ENCODE results near the gene SEPTIN10.
"Not testable (repeated sequence)": the region's sequence is repeated elsewhere in the genome, so short reads cannot be mapped to it uniquely, and the experiment has no call there.

Gene SEPTIN10

DNA sequence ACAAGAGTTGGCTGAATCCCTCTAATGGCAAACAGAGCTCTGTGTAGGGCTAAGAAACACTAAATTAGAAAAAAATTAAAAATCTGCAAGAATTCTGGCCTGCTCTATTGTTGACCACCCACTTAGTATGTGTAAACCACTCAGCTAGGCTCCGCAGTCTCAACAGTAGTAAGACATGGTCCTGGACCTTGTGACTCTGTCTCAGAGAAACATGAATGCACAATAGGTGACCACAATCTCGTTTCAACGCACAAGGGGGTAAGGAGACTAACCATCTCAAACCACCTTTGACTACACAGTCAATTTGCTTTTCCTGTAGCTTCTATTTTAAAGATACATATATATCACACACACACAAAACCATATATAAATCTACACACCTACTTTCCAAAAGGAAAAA is 16.5 kb downstream of the SEPTIN10 start:
- Histone ChIP-seq H3K9me3 (ENCODE audit: control insufficient read depth, insufficient read depth, low read length) (no peaks in the 10 kb centered on the region), H3K36me3 (ENCODE audit: control insufficient read depth, insufficient read depth, low read length) (no peaks in the 10 kb centered on the region), H3K4me1 (ENCODE audit: control insufficient read depth, insufficient read depth, low read length) (peaks cover 3% of the 10 kb centered on the region), H3K4me3 (ENCODE audit: low read length) (no peak overlapping the region), H3K27ac (ENCODE audit: low read length) (no peak overlapping the region), H3K27me3 (ENCODE audit: control insufficient read depth, insufficient read depth, low read length) (no peaks in the 10 kb centered on the region)
- DNase-seq (ENCODE audit: low read depth, low spot score): no peak
- no CpG with 5 or more reads among the region's 3 CpGs for WGBS (ENCODE audit: insufficient coverage, insufficient read length)

DNA sequence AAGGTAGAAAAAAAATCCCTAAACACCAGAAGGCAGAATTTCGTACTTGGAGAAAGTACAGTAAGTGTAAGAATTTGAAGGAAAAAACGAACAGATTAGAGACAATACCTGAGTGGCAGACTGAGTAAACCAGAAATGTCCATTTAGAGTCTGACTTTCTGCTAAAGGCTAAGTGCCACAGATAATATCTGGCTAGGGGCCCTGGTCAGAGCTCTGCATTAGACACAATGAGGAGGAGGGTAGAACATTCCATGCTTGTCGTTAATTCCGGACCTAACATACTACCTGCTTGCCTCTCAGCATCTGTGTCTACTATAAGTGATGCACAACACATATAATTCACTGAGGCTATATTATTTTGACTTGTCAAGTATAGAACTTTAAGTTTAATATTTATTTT is 18.1 kb downstream of the SEPTIN10 start:
- WGBS (ENCODE audit: insufficient coverage, insufficient read length): no CpG with 5 or more reads among the region's 4 CpGs
- no peak for DNase-seq (ENCODE audit: low read depth, low spot score)
- H3K4me3 ChIP-seq (ENCODE audit: low read length): no peak overlapping the region

DNA sequence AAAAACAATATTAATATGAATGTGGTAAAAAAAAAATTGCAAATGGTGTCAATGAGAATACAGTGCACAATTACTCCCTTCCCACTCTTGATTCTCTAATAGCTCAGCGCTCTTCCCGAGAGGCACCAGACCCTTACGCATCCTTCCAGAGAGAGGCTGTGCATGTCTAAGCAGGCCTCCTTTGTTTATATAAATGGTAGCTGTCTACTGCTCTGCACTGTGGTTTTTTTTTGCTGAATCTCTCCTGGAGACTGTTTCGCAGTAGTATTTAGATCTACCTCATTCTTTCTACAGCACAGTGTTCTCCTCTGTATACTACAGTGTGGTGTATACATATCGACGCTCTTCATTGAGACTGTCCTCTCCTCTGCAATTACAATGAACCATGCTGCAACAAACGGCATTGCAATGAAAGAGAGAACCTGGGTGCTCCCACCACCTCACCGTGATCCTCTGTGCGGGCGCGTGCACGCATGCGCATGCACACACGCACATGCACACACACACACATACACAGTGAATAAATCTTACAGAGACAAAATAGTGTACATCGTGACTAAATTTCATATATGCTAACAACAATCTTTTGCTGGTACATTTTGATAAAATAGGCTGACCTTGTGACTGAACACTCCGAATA is 19.4 kb downstream of the SEPTIN10 start:
- no CpG with 5 or more reads among the region's 16 CpGs for WGBS (ENCODE audit: insufficient coverage, insufficient read length)
- H3K4me1 ChIP-seq (ENCODE audit: control insufficient read depth, insufficient read depth, low read length): peaks cover 1% of the 10 kb centered on the region; the same call in 1 of the 2 replicates

More for the DNA sequence above, 18.1 kb downstream of the SEPTIN10 start:
- H3K4me1 ChIP-seq (ENCODE audit: control insufficient read depth, insufficient read depth, low read length): peaks cover 3% of the 10 kb centered on the region
- no peaks in the 10 kb centered on the region for H3K36me3 ChIP-seq (ENCODE audit: control insufficient read depth, insufficient read depth, low read length)
- no peaks in the 10 kb centered on the region for H3K27me3 ChIP-seq (ENCODE audit: control insufficient read depth, insufficient read depth, low read length)
- H3K27ac ChIP-seq (ENCODE audit: low read length): no peak overlapping the region
- H3K9me3 ChIP-seq (ENCODE audit: control insufficient read depth, insufficient read depth, low read length): no peaks in the 10 kb centered on the region

DNA sequence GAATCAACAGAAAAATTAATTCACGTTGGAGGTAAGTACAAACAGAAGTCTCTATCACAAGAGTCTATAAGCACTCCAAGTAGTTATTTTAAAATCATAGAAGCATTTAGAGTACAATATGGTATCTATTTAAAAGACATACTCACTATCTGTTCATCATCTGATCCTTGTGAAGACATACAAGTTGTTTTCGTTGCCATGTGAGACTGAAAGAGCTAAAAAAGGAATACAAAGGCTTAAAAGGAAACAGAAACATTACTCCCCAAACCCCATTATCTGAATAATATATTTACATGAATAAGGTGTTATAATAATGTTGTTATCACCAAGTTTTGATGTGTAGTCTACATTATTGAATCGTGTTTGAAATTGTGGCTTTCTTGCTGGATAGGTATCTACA is 20.9 kb downstream of the SEPTIN10 start:
- Histone ChIP-seq H3K27ac (ENCODE audit: low read length) (no peak overlapping the region), H3K4me3 (ENCODE audit: low read length) (no peak overlapping the region), H3K27me3 (ENCODE audit: control insufficient read depth, insufficient read depth, low read length) (no peaks in the 10 kb centered on the region), H3K9me3 (ENCODE audit: control insufficient read depth, insufficient read depth, low read length) (no peaks in the 10 kb centered on the region), H3K36me3 (ENCODE audit: control insufficient read depth, insufficient read depth, low read length) (no peaks in the 10 kb centered on the region), H3K4me1 (ENCODE audit: control insufficient read depth, insufficient read depth, low read length) (peaks cover 1% of the 10 kb centered on the region; the same call in 1 of the 2 replicates)
- DNase-seq (ENCODE audit: low read depth, low spot score): no peak
- no CpG with 5 or more reads among the region's 3 CpGs for WGBS (ENCODE audit: insufficient coverage, insufficient read length)

More for the DNA sequence above, 19.4 kb downstream of the SEPTIN10 start:
- Histone ChIP-seq H3K27me3 (ENCODE audit: control insufficient read depth, insufficient read depth, low read length) (no peaks in the 10 kb centered on the region), H3K9me3 (ENCODE audit: control insufficient read depth, insufficient read depth, low read length) (no peaks in the 10 kb centered on the region), H3K27ac (ENCODE audit: low read length) (no peak overlapping the region), H3K4me3 (ENCODE audit: low read length) (no peak overlapping the region), H3K36me3 (ENCODE audit: control insufficient read depth, insufficient read depth, low read length) (no peaks in the 10 kb centered on the region)
- no peak for DNase-seq (ENCODE audit: low read depth, low spot score)

DNA sequence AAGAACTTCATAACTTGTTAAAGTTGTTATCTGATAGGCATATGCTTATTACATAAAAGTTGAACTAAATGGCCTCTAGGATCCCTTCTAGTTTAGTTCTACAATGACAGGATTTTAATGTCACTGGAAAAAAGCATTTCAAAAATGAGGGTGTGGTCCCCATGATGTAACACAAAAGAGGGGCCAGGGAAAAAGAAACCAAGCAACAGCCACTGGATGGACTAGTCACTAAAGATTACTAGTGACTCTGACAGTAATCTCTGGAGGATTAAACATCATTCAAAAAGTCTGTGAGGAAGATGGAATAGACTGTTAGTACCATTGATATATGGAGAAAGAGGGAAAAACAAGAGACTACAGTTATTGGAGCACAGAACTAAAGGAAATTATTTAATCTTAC is 22.6 kb downstream of the SEPTIN10 start:
- Histone ChIP-seq H3K4me3 (ENCODE audit: low read length) (no peak overlapping the region), H3K36me3 (ENCODE audit: control insufficient read depth, insufficient read depth, low read length) (no peaks in the 10 kb centered on the region)

DNA sequence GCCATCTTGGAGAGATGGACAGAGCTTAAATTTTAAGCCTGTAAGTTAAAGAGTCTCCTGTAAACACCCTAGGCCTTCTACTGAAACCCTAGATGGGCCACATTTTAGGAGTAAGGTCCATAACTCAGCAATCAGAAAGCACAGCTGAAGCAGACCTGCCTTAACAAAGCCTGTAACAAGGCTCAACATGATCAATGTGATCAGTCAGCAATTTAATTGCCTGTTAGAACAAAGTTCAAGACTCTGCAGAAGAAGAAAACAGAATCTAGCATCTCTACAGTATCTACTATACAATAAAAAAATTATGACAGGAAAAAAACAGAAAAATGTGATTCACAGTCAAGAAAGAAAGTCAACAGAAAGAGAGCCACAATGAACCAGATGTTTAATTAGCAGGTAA is 27.1 kb downstream of the SEPTIN10 start:
- Histone ChIP-seq H3K27ac (ENCODE audit: low read length) (no peak overlapping the region), H3K9me3 (ENCODE audit: control insufficient read depth, insufficient read depth, low read length) (no peaks in the 10 kb centered on the region), H3K36me3 (ENCODE audit: control insufficient read depth, insufficient read depth, low read length) (no peaks in the 10 kb centered on the region), H3K27me3 (ENCODE audit: control insufficient read depth, insufficient read depth, low read length) (no peaks in the 10 kb centered on the region), H3K4me1 (ENCODE audit: control insufficient read depth, insufficient read depth, low read length) (no peaks in the 10 kb centered on the region), H3K4me3 (ENCODE audit: low read length) (no peak overlapping the region)
- DNase-seq (ENCODE audit: low read depth, low spot score): no peak

More for the DNA sequence above, 22.6 kb downstream of the SEPTIN10 start:
- Histone ChIP-seq H3K4me1 (ENCODE audit: control insufficient read depth, insufficient read depth, low read length) (peaks cover 1% of the 10 kb centered on the region; the same call in 1 of the 2 replicates), H3K27ac (ENCODE audit: low read length) (no peak overlapping the region), H3K9me3 (ENCODE audit: control insufficient read depth, insufficient read depth, low read length) (no peaks in the 10 kb centered on the region), H3K27me3 (ENCODE audit: control insufficient read depth, insufficient read depth, low read length) (no peaks in the 10 kb centered on the region)
- no peak for DNase-seq (ENCODE audit: low read depth, low spot score)

DNA sequence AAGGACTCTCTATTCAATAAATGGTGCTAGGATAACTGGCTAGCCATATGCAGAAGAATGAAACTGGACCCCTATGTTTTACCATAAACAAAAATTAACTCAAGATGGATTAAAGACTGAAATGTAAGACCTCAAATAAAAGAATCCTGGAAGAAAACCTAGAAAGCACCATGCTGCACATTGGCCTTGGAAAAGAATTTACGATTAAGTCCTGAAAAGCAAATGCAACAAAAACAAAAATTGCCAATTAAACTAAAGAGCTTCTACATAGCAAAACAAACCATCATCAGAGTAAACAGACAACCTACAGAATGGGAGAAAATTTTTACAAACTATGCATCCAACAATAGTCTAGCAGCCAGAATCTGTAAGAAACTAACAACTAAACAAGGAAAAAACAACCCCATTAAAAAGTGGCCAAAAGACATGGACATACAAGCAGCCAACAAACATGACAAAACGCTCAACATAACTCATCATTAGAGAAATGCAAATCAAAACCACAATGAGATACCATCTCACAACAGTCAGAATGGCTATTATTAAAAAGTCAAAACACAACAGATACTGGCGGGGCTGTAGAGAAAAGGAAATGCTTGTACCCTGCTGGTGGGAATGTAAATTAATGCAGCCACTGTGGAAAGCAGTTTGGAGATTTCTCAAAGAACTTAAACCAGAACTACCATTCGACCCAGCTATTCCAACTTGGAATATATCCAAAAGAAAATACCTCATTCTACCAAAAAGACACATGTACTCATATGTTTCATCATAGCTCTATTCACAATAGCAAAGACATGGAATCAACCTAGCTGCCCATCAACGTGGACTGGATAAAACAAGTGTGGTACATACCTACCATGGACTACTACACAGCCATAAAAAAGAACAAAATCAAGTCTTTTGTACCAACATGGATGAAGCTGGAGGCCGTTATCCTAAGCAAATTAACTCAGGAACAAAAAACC is 30.6 kb downstream of the SEPTIN10 start:
- Histone ChIP-seq H3K9me3 (ENCODE audit: control insufficient read depth, insufficient read depth, low read length) (no peaks in the 10 kb centered on the region), H3K27ac (ENCODE audit: low read length) (no peak overlapping the region), H3K36me3 (ENCODE audit: control insufficient read depth, insufficient read depth, low read length) (no peaks in the 10 kb centered on the region), H3K4me1 (ENCODE audit: control insufficient read depth, insufficient read depth, low read length) (no peaks in the 10 kb centered on the region), H3K4me3 (ENCODE audit: low read length) (no peak overlapping the region), H3K27me3 (ENCODE audit: control insufficient read depth, insufficient read depth, low read length) (no peaks in the 10 kb centered on the region)
- DNase-seq (ENCODE audit: low read depth, low spot score): no peak
- WGBS (ENCODE audit: insufficient coverage, insufficient read length): no CpG with 5 or more reads among the region's 6 CpGs

DNA sequence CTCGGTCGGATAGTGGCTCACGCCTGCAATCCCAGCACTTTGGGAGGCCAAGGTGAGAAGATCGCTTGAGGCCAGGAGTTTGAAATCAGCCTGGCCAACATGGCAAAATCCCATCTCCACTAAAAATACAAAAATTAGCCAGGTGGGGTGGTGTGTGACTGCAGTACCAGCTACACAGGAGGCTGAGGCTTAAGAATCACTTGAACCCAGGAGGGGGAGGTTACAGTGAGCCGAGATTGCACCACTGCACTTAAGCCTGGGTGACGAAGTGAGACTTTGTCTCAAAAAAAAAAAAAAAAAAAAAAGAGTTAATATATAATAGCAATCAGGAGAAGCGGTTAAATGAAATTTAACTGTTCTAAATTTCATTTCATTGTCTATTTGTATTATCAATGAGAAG is 36.1 kb downstream of the SEPTIN10 start:
- H3K9me3 ChIP-seq (ENCODE audit: control insufficient read depth, insufficient read depth, low read length); H3K27me3 ChIP-seq (ENCODE audit: control insufficient read depth, insufficient read depth, low read length); H3K4me1 ChIP-seq (ENCODE audit: control insufficient read depth, insufficient read depth, low read length); H3K36me3 ChIP-seq (ENCODE audit: control insufficient read depth, insufficient read depth, low read length); H3K27ac ChIP-seq (ENCODE audit: low read length); H3K4me3 ChIP-seq (ENCODE audit: low read length); DNase-seq (ENCODE audit: low read depth, low spot score): not testable (repeated sequence)
- WGBS (ENCODE audit: insufficient coverage, insufficient read length): no CpG with 5 or more reads among the region's 7 CpGs

DNA sequence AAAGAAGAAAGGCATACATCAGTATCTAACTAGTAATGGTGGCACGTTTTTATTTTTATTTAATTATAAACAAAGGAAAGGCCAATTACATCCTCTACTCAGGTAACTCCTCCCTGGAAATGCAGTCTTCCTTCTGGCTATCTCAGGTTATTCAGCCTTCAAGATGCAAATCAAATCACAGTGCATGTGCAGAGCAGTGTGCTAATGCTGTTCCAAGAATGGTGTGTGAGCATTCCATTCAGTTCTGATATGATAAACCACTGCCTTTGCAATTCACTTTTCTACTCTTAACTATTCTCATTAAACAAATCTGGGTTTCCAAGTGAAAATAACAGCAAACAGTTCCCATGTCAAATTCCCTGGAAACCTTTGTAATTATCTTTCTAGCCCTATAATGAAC is 38.4 kb downstream of the SEPTIN10 start:
- Histone ChIP-seq H3K27me3 (ENCODE audit: control insufficient read depth, insufficient read depth, low read length) (no peaks in the 10 kb centered on the region), H3K27ac (ENCODE audit: low read length) (no peak overlapping the region), H3K4me3 (ENCODE audit: low read length) (no peak overlapping the region), H3K9me3 (ENCODE audit: control insufficient read depth, insufficient read depth, low read length) (no peaks in the 10 kb centered on the region), H3K36me3 (ENCODE audit: control insufficient read depth, insufficient read depth, low read length) (no peaks in the 10 kb centered on the region), H3K4me1 (ENCODE audit: control insufficient read depth, insufficient read depth, low read length) (no peaks in the 10 kb centered on the region)
- no CpG with 5 or more reads among the region's 1 CpG for WGBS (ENCODE audit: insufficient coverage, insufficient read length)
- DNase-seq (ENCODE audit: low read depth, low spot score): no peak

DNA sequence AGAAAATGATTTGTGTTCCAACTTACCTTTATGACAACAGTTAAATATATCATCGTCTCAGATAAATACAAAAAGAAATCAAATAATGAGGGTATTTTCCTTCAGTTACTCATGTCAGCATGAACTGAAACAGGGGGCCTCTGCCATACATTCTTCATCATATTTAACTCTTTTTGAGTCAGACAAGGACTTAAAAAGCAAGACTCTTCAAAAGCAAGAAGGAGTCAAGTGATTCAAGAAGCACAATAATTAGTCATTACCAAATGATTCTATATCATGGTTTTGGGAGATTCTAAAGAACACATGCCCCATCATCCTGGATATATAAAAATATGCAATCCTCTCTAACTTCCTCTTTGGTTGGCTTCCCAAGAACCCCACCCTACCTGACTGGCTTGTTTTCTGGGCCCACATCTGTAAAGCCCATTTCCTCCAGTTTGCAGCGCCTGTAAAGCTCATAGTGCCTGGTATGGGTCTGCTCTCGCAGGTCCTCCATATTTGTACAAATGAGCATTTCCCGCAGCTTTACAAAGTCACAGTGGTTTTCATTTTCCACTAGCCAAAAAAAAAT is 49.7 kb downstream of the SEPTIN10 start:
- WGBS (ENCODE audit: insufficient coverage, insufficient read length): no CpG with 5 or more reads among the region's 4 CpGs
- H3K27me3 ChIP-seq (ENCODE audit: control insufficient read depth, insufficient read depth, low read length): no peaks in the 10 kb centered on the region
- no peaks in the 10 kb centered on the region for H3K36me3 ChIP-seq (ENCODE audit: control insufficient read depth, insufficient read depth, low read length)
- no peak for DNase-seq (ENCODE audit: low read depth, low spot score)
- no peaks in the 10 kb centered on the region for H3K4me1 ChIP-seq (ENCODE audit: control insufficient read depth, insufficient read depth, low read length)
- H3K4me3 ChIP-seq (ENCODE audit: low read length): no peak overlapping the region
- H3K9me3 ChIP-seq (ENCODE audit: control insufficient read depth, insufficient read depth, low read length): no peaks in the 10 kb centered on the region
- no peak overlapping the region for H3K27ac ChIP-seq (ENCODE audit: low read length)

All from iPS DF 6.9 (cell line).